ENCODE results near the gene ACSL1.
A peak's percentile ranks its signal among the peaks of the same experiment; 100 is the strongest.

The ACSL1 gene

GRCh38 chr4:184825896-184826690 lies at the start of gene ACSL1:
TSS of gene ACSL1 (minus strand) at chr4:184825968. CDS start at chr4:184803514, 22,454 bp downstream.
- no peak for DNase-seq (ENCODE audit: low read depth in 2 of 2)

DNA sequence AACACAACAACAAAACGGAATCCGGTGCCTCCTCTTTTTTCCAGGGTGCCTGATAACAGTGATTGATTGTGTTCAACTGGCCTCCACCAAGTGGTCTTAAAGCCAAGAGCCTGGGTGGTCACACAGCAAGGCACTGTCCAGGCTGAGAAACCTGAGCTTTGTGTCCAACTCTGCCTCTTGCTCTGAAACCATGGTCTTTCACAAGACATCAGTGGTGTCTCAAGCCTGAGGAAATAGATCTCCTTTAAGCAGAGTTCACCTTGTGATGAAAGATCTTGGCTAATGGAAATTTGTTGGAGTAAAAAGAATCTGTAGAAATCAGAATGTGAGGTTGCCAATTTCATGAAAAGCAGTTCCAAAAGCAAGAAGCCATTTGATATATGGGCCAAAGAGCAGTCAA lies 47.3 kb upstream of the ACSL1 start:
- DNase-seq (ENCODE audit: low read depth in 2 of 2): no peak

DNA sequence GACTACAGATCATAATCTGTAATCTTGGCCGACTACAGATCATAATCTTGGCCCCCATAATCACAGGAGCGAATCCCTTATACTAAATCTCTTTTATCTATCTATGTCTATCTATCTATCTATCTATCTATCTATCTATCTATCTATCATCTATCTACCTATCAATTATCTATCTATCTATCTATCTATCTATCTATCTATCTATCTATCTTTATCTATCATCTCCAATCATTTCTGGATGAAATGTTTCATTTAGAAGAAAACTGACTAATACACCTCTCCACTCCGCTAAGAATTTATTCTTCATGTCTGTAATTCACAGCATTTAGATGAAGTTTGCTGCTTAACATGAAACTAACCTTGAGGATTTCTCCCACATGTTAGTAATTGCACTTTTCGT lies 45.0 kb upstream of the ACSL1 start:
- DNase-seq (ENCODE audit: low read depth in 2 of 2): no peak

GRCh38 chr4:184868623-184869022 lies 42.9 kb upstream of the ACSL1 start:
- no peak for DNase-seq (ENCODE audit: low read depth in 2 of 2)

- no peak for DNase-seq (ENCODE audit: low read depth in 2 of 2)
Observed at GRCh38 chr4:184863916-184864315, 38.1 kb upstream of the ACSL1 start.

DNA sequence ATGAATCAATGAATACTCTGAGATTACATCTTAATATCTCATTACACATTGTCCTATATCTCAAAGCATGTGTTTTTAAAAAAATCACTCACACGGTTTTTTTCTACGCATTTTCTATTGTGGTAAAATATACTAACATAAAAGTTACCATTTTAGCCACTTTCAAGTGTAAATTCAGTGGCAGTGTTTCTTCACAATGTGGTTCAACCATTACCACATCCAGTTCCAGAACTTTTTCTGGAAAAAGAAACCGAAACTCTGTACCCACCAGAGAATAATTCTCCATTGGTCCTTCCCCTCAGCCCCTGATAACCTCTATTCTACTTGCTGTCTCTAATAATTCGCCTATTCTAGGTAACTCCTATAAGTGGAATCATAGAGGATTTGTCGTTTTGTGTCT lies 35.3 kb upstream of the ACSL1 start:
- no peak for DNase-seq (ENCODE audit: low read depth in 2 of 2)

GRCh38 chr4:184860018-184860779 lies 34.4 kb upstream of the ACSL1 start:
- no peak for DNase-seq (ENCODE audit: low read depth in 2 of 2)

DNA sequence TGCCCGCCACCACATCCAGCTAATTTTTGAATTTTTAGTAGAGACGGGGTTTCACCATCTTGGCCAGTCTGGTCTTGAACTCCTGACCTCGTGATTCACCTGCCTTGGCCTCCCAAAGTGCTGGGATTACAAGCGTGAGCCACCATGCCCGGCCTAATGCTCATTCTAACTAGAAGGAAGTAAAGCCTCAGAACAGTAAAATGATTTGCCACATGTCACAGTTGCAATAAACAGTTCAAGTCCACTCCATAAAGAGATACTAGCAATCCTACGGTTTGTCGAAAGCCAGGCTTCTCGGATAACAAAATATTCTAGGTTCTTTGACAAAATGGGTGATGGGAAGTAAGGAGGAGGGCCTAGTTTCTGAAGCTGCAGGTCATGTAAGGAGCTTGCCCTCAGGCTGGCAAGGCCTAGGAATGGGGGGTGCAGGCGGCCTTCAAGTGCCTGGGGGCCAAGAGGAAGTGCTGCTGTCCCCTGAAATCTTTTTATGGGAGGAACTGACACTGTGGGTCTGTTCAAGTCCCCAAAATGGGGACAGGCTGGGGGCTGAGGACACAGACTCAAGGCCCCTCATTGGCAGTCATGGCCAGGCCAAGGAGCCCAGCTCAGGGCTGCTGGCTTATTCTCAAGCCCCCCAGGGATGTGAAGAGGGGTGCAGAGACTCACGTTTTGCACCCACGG lies 31.8 kb upstream of the ACSL1 start:
- no peak for DNase-seq (ENCODE audit: low read depth in 2 of 2)

- DNase-seq (ENCODE audit: low read depth in 2 of 2): no peak
Observed at GRCh38 chr4:184856277-184856609, 30.5 kb upstream of the ACSL1 start.

GRCh38 chr4:184854673-184855072 lies 28.9 kb upstream of the ACSL1 start:
- DNase-seq (ENCODE audit: low read depth in 2 of 2): no peak

DNA sequence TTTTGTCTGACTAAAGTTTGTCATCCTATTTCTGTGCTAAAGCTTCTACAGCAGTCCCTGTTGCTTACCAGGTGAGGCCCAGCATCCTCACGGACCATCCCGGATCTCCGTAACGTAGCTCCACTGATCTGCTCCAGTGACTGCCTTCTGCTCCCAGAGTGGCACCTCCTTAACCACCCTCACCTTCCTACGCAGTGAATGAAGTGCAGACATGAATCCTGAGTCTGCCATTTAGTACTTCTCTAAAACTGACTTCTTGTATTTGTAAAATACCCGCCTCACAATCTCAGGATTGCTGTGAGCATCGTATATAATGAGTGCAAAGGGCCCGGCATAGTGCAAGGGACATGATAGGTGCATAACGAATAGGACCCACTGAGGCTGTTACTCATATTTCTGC lies 27.7 kb upstream of the ACSL1 start:
- DNase-seq (ENCODE audit: low read depth in 2 of 2): no peak

DNA sequence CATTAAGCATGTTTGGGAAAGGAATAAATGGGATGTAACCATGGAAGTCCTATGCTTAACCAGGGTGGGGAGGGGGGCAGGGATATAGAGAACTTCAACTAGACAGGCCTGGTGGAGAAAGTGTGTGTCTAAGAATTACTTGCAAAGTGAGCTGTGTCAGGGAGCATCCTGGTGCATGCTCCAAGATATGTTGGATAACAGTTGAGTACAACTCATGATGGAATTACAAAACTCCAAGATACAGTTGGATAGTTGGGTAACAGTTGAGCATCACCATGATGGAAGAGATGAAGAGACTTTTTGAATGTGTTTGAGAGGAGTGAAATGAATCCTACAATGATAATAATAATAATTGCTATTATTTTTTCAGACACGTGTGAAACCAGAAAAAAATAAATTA lies 26.1 kb upstream of the ACSL1 start:
- DNase-seq (ENCODE audit: low read depth in 2 of 2): no peak

- no peak for DNase-seq (ENCODE audit: low read depth in 2 of 2)
Observed at GRCh38 chr4:184851200-184851541, 25.4 kb upstream of the ACSL1 start.

DNA sequence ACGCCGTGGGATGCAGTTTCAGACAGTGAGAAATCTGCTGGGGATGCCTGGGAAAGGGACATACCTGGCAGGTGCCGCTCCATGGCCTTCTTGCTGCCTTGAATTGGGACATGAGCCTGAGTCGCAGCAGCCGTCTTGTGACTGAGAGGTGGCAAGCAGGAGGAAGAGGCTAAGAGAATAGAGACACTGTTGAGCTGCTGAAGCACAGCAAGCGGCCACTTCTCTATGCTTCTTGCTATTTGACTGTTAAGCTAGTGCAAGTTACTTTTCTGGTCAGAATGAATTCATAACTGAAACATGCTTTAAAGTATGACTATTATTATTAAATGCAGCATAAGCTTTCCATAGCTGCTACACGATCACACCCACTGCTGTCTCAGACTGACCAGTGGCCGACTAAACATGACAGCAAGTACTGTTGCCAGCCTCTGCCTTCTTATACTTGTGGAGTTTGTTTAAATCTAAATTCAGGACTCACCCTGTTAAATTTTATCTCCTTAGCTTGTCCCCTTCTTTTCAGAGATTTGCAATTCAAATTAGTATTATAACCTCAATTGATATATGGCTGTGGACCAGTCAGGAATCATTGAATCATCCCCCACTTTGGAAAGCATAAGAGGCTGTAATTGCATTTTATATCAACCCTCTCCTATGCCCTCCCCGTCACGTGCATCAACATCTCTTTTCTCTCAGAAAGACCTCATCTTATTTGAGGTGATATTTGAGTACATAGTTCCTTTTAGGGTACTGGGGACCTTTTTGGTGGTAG lies 24.8 kb upstream of the ACSL1 start:
- DNase-seq (ENCODE audit: low read depth in 2 of 2): no peak

DNA sequence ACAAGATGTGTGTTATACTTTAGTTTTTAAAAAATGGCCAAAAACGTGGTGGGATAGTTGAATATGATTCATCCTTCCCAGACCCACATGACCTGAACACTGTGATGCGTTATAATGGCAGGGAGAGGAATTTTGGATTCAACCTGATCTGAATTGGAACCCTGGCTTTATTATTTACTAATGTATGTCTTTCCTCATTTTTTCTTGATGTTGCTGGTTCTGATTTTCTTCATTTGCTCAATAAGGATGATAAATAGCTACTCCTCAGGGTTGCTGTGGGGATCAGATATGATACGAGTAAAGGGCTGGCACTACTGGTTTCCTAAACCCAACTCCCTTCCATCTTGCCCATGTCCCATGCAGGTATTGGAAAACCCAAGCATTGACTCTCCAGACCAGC lies 24.2 kb upstream of the ACSL1 start:
- DNase-seq (ENCODE audit: low read depth in 2 of 2): no peak

DNA sequence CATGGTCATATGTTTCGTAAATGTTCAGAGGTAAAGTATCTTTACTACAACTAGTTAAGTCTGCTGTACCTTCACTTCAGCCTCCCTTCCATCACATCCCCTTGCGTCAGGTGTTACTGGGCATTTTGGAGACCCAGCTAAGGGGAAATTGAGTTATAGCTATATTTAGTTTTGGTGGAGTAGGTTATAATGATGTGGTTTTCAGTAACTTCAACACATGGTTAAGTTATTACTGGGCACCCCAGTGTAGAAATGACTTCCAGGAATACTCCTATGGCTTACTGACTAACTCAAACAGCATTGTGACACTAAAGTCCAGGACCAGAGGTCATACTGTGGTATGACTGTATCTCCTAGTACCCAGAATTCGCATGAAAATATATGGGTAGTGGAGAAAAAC lies 23.4 kb upstream of the ACSL1 start:
- DNase-seq (ENCODE audit: low read depth in 2 of 2): no peak

GRCh38 chr4:184848510-184848909 lies 22.7 kb upstream of the ACSL1 start:
- DNase-seq (ENCODE audit: low read depth in 2 of 2): no peak

DNA sequence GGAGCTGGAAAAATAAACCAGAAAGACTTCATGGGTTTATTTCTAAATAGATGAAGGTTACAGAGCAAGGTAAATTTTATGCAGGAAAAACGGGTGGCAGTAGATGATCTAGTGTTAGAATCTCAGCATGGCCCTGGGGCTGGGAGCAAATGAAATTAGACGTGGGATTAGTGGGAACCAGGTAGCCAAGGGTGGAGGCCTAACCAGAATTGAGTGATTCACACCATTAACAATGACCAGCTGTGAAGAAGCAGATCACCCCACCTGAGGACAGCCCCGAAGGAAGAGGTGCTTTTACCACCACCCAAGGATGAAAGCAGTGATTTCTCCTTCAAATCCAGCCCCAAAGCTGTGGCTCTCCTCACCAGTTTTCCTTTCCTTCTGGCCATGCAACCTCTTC lies 20.8 kb upstream of the ACSL1 start:
- DNase-seq (ENCODE audit: low read depth in 2 of 2): no peak

DNA sequence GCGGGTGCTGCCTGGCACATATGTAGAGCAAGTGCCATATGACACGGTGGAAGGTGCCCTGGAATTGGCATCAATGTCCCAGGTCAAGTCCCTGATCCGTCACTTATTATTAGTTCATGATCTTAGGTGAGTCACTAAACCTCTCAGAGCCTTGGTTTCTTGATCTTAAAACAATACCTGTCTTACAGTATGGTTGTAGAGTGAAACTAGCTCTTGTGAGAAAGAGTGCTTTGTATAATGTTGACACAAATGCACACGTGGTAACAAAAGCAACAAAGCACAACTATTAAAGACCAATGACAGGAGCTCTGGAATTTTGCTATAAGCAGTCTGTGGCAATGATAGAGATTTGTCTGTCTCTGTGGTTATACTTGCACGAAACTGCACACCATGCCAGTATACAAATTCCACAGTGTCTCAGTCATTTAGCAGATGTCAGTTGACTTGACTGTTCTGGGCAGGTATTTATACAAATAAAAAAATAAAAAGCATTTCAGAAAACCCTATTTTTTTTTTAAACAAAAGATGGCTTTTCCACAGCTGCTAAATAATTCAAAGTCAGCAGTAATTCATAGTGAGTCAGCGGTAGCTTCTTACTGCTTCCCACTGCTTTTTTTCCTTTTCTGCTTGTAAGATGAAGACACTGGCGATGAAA lies 19.7 kb upstream of the ACSL1 start:
- peak; percentile 42 to 44 for DNase-seq (ENCODE audit: low read depth in 2 of 2)

DNA sequence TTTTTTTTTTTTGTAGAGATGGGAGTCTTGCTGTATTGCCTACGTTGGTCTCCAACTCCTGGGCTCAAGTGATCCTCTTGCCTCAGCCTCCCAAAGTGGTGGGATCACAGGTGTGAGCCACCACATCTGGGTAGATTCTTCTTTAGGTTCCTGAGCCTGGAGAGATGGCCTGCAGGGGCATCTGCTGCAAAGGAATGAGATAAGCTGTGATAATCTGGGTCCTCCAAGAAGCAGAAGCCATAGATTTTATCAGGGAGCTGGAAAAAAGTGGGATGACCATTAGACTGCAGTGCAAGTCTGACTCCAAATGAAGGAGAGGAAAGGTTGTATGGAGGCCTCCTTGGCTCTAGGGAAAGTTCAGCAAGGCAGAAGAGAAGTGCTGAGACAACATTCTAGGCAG lies 19.0 kb upstream of the ACSL1 start:
- DNase-seq (ENCODE audit: low read depth in 2 of 2): no peak

DNA sequence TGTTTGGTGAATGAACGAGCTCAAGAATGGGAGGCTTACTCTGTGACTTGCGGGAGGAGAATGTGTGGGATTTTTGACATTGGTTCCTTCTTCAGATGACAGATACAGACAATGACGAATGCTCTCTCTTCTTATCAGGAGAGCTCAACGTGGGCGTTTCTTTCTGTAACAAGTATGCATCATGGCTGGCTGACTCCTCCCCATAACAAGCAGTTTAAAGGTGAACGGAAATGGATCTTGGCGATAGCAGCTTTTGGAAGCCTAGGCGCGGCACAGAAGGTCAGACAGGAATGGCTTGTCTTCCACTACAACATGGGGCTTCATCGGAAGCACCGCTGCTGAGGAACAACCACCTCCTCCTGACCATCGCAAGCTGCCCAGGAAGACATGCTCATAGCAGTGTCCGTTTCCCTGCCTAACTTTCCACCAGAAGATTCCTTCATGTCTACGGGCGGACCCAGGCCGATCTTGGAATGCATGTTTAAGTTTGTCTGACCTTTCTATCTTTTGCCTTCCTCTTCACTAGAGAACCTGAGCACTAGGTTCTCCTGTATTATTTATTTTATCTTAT lies 18.3 kb upstream of the ACSL1 start:
- DNase-seq (ENCODE audit: low read depth in 2 of 2): no peak
